Mononuclear cell (primary cell): ENCODE results near the gene CYP39A1. TPM values are rescaled to one million over a fixed set of nuclear protein-coding genes. Genes with fewer than 3 reads are reported as not detected.
"Not testable (repeated sequence)": the region's sequence is repeated elsewhere in the genome, so short reads cannot be mapped to it uniquely, and the experiment has no call there.

ENCODE experiments used
- H3K27me3 ChIP-seq: 2 replicates; pipeline ENCODE4 v1.6.0; 2011; ENCODE audit warnings: low read length, control low read depth; ENCODE audit not compliant: insufficient read depth
- H3K4me1 ChIP-seq: 2 replicates; pipeline ENCODE4 v1.5.1; 2011; ENCODE audit warnings: mild to moderate bottlenecking, low read length, control low read depth; ENCODE audit not compliant: insufficient read depth
- H3K4me3 ChIP-seq: 2 replicates; pipeline ENCODE4 v1.5.1; 2011; ENCODE audit warnings: mild to moderate bottlenecking, low read length, moderate library complexity
- H3K9me3 ChIP-seq: 2 replicates; pipeline ENCODE4 v1.5.1; 2011; ENCODE audit warnings: low read depth, mild to moderate bottlenecking, control low read depth, low read length
- total RNA-seq: library from RNA; depleted of rRNA; stranded (reverse); fragments of >200 nt; gene quantifications from one replicate; pipeline ENCODE4 v1.2.3, GENCODE V29; 2012

The CYP39A1 gene
- total RNA-seq, 1 donor: not detected

GRCh38 chr6:46661483-46661882, 8.9 kb upstream of the CYP39A1 start:
- no peaks in the 10 kb centered on the region for H3K4me1 ChIP-seq
- no peaks in the 10 kb centered on the region for H3K27me3 ChIP-seq
- no peaks in the 10 kb centered on the region for H3K9me3 ChIP-seq
- H3K4me3 ChIP-seq: no peak overlapping the region

- Histone ChIP-seq H3K27me3 (peaks cover 25% of the 10 kb centered on the region), H3K4me1 (peaks cover 8% of the 10 kb centered on the region), H3K4me3 (no peak overlapping the region), H3K9me3 (no peaks in the 10 kb centered on the region)
Measured at GRCh38 chr6:46657642-46658041, 5.0 kb upstream of the CYP39A1 start.

- Histone ChIP-seq H3K4me3 (no peak overlapping the region), H3K9me3 (no peaks in the 10 kb centered on the region), H3K27me3 (peaks cover 44% of the 10 kb centered on the region), H3K4me1 (peaks cover 14% of the 10 kb centered on the region)
Measured at GRCh38 chr6:46655803-46656202, 3.2 kb upstream of the CYP39A1 start.

GRCh38 chr6:46653439-46654195, 999 bp upstream of the CYP39A1 start:
- Histone ChIP-seq H3K4me3 (peak overlapping the region; percentile 53), H3K27me3 (peaks cover 55% of the 10 kb centered on the region), H3K4me1 (peaks cover 14% of the 10 kb centered on the region), H3K9me3 (no peaks in the 10 kb centered on the region)

- H3K4me3 ChIP-seq: peak overlapping the region; percentile 53
- no peaks in the 10 kb centered on the region for H3K9me3 ChIP-seq
- peaks cover 55% of the 10 kb centered on the region for H3K27me3 ChIP-seq
- H3K4me1 ChIP-seq: peaks cover 14% of the 10 kb centered on the region
Measured at GRCh38 chr6:46652232-46652602, 401 bp downstream of the CYP39A1 start.

- Histone ChIP-seq H3K4me1 (peaks cover 14% of the 10 kb centered on the region), H3K9me3 (no peaks in the 10 kb centered on the region), H3K27me3 (peaks cover 55% of the 10 kb centered on the region), H3K4me3 (no peak overlapping the region)
Measured at GRCh38 chr6:46651816-46652215, 802 bp downstream of the CYP39A1 start.

- Histone ChIP-seq H3K9me3 (no peaks in the 10 kb centered on the region), H3K4me1 (peaks cover 14% of the 10 kb centered on the region), H3K27me3 (peaks cover 55% of the 10 kb centered on the region), H3K4me3 (no peak overlapping the region)
Measured at GRCh38 chr6:46651006-46651405, 1.6 kb downstream of the CYP39A1 start.

GRCh38 chr6:46648869-46649492, 3.6 kb downstream of the CYP39A1 start:
- Histone ChIP-seq H3K4me3 (no peak overlapping the region), H3K27me3 (peaks cover 43% of the 10 kb centered on the region), H3K9me3 (no peaks in the 10 kb centered on the region), H3K4me1 (peaks cover 14% of the 10 kb centered on the region)

GRCh38 chr6:46648108-46648507, 4.5 kb downstream of the CYP39A1 start:
- H3K9me3 ChIP-seq, H3K4me1 ChIP-seq, H3K4me3 ChIP-seq: not testable (repeated sequence)
- peaks cover 35% of the 10 kb centered on the region for H3K27me3 ChIP-seq

GRCh38 chr6:46645265-46645664, 7.4 kb downstream of the CYP39A1 start:
- Histone ChIP-seq H3K4me1 (no peaks in the 10 kb centered on the region), H3K27me3 (peaks cover 10% of the 10 kb centered on the region), H3K4me3 (no peak overlapping the region), H3K9me3 (no peaks in the 10 kb centered on the region)

GRCh38 chr6:46642928-46643751, 9.5 kb downstream of the CYP39A1 start:
- no peaks in the 10 kb centered on the region for H3K4me1 ChIP-seq
- peaks cover 5% of the 10 kb centered on the region for H3K27me3 ChIP-seq
- H3K4me3 ChIP-seq: no peak overlapping the region
- no peaks in the 10 kb centered on the region for H3K9me3 ChIP-seq

GRCh38 chr6:46638650-46639049, 14.0 kb downstream of the CYP39A1 start:
- Histone ChIP-seq H3K4me1 (no peaks in the 10 kb centered on the region), H3K4me3 (no peak overlapping the region), H3K27me3 (peaks cover 3% of the 10 kb centered on the region), H3K9me3 (no peaks in the 10 kb centered on the region)

- Histone ChIP-seq H3K9me3 (no peaks in the 10 kb centered on the region), H3K27me3 (peaks cover 3% of the 10 kb centered on the region), H3K4me3 (no peak overlapping the region), H3K4me1 (no peaks in the 10 kb centered on the region)
Measured at GRCh38 chr6:46637933-46638332, 14.7 kb downstream of the CYP39A1 start.

- H3K4me3 ChIP-seq: no peak overlapping the region
Measured at GRCh38 chr6:46637145-46637544, 15.5 kb downstream of the CYP39A1 start.

GRCh38 chr6:46635462-46635861, 17.2 kb downstream of the CYP39A1 start:
- Histone ChIP-seq H3K27me3 (peaks cover 3% of the 10 kb centered on the region), H3K4me3 (no peak overlapping the region), H3K4me1 (no peaks in the 10 kb centered on the region), H3K9me3 (no peaks in the 10 kb centered on the region)

More at GRCh38 chr6:46637145-46637544, 15.5 kb downstream of the CYP39A1 start:
- Histone ChIP-seq H3K9me3 (no peaks in the 10 kb centered on the region), H3K4me1 (no peaks in the 10 kb centered on the region), H3K27me3 (peaks cover 3% of the 10 kb centered on the region)
